HepG2 (cell line): Measurements from ENCODE around the gene TMEM86B. TPM values are rescaled to one million over a fixed set of nuclear protein-coding genes. Genes with fewer than 3 reads are reported as not detected.

Experiments
- CENPT ChIP-seq: sonication (generic); formaldehyde crosslinking; IDR thresholded peaks from 2 replicates; pipeline ENCODE4 v1.8.0; 2022; ENCODE audit warnings: low read depth, mild to moderate bottlenecking, moderate library complexity, missing genetic modification reagents
- HBP1 ChIP-seq: IDR thresholded peaks from 2 replicates; pipeline ENCODE4 v1.6.1; 2016; ENCODE audit warnings: low read depth, control low read depth
- HMG20B ChIP-seq: conservative IDR thresholded peaks from 2 replicates; pipeline ENCODE4 v1.6.1; 2016; ENCODE audit warnings: missing genetic modification reagents, missing compliant biosample characterization
- KLF9 ChIP-seq: IDR thresholded peaks from 2 replicates; pipeline ENCODE4 v1.6.1; 2016; ENCODE audit warnings: low read depth
- MBD4 ChIP-seq: IDR thresholded peaks from 2 replicates; pipeline ENCODE4 v1.6.1; 2012; ENCODE audit warnings: low read length, inconsistent platforms, borderline replicate concordance
- NKX3-1 ChIP-seq: sonication (generic); formaldehyde crosslinking; IDR thresholded peaks from 2 replicates; pipeline ENCODE4 v1.5.0; 2020; ENCODE audit warnings: missing genetic modification reagents
- PCBP2 ChIP-seq: fragments of 200-400 bp; formaldehyde crosslinking; optimal IDR thresholded peaks from 2 replicates; pipeline ENCODE3; 2018; ENCODE audit warnings: low read length, low read depth; ENCODE audit not compliant: poor library complexity, severe bottlenecking
- RORA ChIP-seq: sonication (generic); formaldehyde crosslinking; IDR thresholded peaks from 2 replicates; pipeline ENCODE4 v1.5.0; 2020; ENCODE audit warnings: mild to moderate bottlenecking, missing genetic modification reagents, moderate library complexity
- SNAPC5 ChIP-seq: sonication (generic); formaldehyde crosslinking; IDR thresholded peaks from 2 replicates; pipeline ENCODE4 v1.8.1; 2023; ENCODE audit warnings: mild to moderate bottlenecking, missing genetic modification reagents, borderline replicate concordance
- SOX13 ChIP-seq, 3 experiments: fragments of 450-650 bp in 1 of 3; sonication (generic) in 1 of 3; formaldehyde crosslinking in 1 of 3; IDR thresholded peaks in 2 of 3; conservative IDR thresholded peaks in 1 of 3; 2 replicates each; pipeline versions ENCODE4 v1.5.0 to v1.6.1; 2016 to 2020; ENCODE audit warnings: antibody characterized with exemption in 1 of 3, mild to moderate bottlenecking in 1 of 3, missing compliant biosample characterization in 1 of 3, missing genetic modification reagents in 1 of 3, moderate library complexity in 1 of 3
- ZFP91 ChIP-seq: sonication (generic); formaldehyde crosslinking; IDR thresholded peaks from 2 replicates; pipeline ENCODE4 v1.9.0; 2022; ENCODE audit warnings: missing genetic modification reagents, mild to moderate bottlenecking, borderline replicate concordance
- ZNF546 ChIP-seq: sonication (generic); formaldehyde crosslinking; conservative IDR thresholded peaks from 2 replicates; pipeline ENCODE4 v1.8.1; 2023; ENCODE audit warnings: mild to moderate bottlenecking, missing genetic modification reagents
- ZNF589 ChIP-seq: sonication (generic); formaldehyde crosslinking; conservative IDR thresholded peaks from 2 replicates; pipeline ENCODE4 v1.8.0; 2022; ENCODE audit warnings: mild to moderate bottlenecking, moderate library complexity, missing genetic modification reagents
- ZNF788 ChIP-seq: sonication (generic); formaldehyde crosslinking; IDR thresholded peaks from 2 replicates; pipeline ENCODE4 v1.5.0; 2020; ENCODE audit warnings: mild to moderate bottlenecking, missing genetic modification reagents, borderline replicate concordance
- polyA plus RNA-seq, 8 experiments: library from polyadenylated mRNA; depleted of rRNA in 3 of 8; stranded (reverse) in 7 of 8; unstranded in 1 of 8; fragments of >200 nt; fragmentation: Illumina TruSeq in 4 of 8; extraction: Trizol in 4 of 8; gene quantifications; 2 replicates each; pipeline versions ENCODE4 v1.2.1 to v1.2.3, GENCODE V29; 2011 to 2016; ENCODE audit warnings: low read depth in 4 of 8, missing spikeins in 1 of 8, mixed read lengths in 1 of 8; ENCODE audit not compliant: insufficient read depth in 1 of 8
- total RNA-seq, 5 experiments: library from RNA; depleted of rRNA; stranded (reverse); fragments of >200 nt; fragmentation: Illumina TruSeq; extraction: Trizol; gene quantifications; 2 replicates each; pipeline ENCODE4 v1.2.3, GENCODE V29; 2016; ENCODE audit warnings: low read depth in 1 of 5
- TF ChIP-seq, protein P1 (sequence below), 2 experiments: sonication (generic) in 1 of 2; formaldehyde crosslinking in 1 of 2; IDR thresholded peaks; 2 replicates each; pipeline versions ENCODE4 v1.6.1 to v1.9.0; 2014 to 2022; ENCODE audit warnings: antibody characterized with exemption in 1 of 2, borderline replicate concordance in 1 of 2, inconsistent platforms in 1 of 2, low read depth in 1 of 2, missing genetic modification reagents in 1 of 2
- TF ChIP-seq, protein P2 (sequence below): sonication (generic); formaldehyde crosslinking; conservative IDR thresholded peaks from 2 replicates; pipeline ENCODE4 v1.8.0; 2022; ENCODE audit warnings: low read depth, missing genetic modification reagents

TMEM86B gene
- total and polyA plus RNA-seq, 2 of the 13 experiments (the other 11 are each of a cell fraction or from before 2014, with no cell fraction given), result 7.7 to 9.6 TPM

GRCh38 chr19:55216461-55217198 lies 11.9 kb downstream of the TMEM86B start (continued):
- TF ChIP-seq, protein P1, sequence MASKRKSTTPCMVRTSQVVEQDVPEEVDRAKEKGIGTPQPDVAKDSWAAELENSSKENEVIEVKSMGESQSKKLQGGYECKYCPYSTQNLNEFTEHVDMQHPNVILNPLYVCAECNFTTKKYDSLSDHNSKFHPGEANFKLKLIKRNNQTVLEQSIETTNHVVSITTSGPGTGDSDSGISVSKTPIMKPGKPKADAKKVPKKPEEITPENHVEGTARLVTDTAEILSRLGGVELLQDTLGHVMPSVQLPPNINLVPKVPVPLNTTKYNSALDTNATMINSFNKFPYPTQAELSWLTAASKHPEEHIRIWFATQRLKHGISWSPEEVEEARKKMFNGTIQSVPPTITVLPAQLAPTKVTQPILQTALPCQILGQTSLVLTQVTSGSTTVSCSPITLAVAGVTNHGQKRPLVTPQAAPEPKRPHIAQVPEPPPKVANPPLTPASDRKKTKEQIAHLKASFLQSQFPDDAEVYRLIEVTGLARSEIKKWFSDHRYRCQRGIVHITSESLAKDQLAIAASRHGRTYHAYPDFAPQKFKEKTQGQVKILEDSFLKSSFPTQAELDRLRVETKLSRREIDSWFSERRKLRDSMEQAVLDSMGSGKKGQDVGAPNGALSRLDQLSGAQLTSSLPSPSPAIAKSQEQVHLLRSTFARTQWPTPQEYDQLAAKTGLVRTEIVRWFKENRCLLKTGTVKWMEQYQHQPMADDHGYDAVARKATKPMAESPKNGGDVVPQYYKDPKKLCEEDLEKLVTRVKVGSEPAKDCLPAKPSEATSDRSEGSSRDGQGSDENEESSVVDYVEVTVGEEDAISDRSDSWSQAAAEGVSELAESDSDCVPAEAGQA (IDR thresholded peaks at IDR 0.05; ENCODE audit: low read depth), result 0 out of 2 replicates have a peak, but pooled peaks have one; percentile 9
- TF ChIP-seq, protein P1 (CRISPR knock-in tag; IDR thresholded peaks at IDR 0.05; ENCODE audit: borderline replicate concordance), result peak; percentile 95; the same call in 1 of the 2 replicates
- peak; percentile 97 for TF ChIP-seq ZNF788 (CRISPR knock-in tag)
- no peak for TF ChIP-seq MBD4
- TF ChIP-seq HMG20B (CRISPR knock-in tag), result peak; percentile 49; the same call in 1 of the 2 replicates
- peak; percentile 89 for TF ChIP-seq CENPT (CRISPR knock-in tag)
- peak; percentile 99 for TF ChIP-seq NKX3-1
- peak; percentile 65; the same call in 1 of the 2 replicates for TF ChIP-seq RORA
- peak; percentile 99 for TF ChIP-seq HBP1 (CRISPR knock-in tag)
- TF ChIP-seq, protein P2, sequence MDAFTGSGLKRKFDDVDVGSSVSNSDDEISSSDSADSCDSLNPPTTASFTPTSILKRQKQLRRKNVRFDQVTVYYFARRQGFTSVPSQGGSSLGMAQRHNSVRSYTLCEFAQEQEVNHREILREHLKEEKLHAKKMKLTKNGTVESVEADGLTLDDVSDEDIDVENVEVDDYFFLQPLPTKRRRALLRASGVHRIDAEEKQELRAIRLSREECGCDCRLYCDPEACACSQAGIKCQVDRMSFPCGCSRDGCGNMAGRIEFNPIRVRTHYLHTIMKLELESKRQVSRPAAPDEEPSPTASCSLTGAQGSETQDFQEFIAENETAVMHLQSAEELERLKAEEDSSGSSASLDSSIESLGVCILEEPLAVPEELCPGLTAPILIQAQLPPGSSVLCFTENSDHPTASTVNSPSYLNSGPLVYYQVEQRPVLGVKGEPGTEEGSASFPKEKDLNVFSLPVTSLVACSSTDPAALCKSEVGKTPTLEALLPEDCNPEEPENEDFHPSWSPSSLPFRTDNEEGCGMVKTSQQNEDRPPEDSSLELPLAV (CRISPR knock-in tag), result no peak
- TF ChIP-seq KLF9 (CRISPR knock-in tag), result no peak; the same call in 1 of the 2 replicates
- TF ChIP-seq SOX13 (IDR thresholded peaks at IDR 0.05), result no peak
- TF ChIP-seq SOX13 (CRISPR knock-in tag; conservative IDR thresholded peaks at IDR 0.05 in 1 of 2, IDR thresholded peaks at IDR 0.05 in 1 of 2), result peak; percentile 64 to 79; a peak in 3 of 4 replicates
- peak; percentile 81; the same call in 1 of the 2 replicates for TF ChIP-seq ZNF589 (CRISPR knock-in tag)
- peak; percentile 76 for TF ChIP-seq ZFP91 (CRISPR knock-in tag)
- peak; percentile 94 for TF ChIP-seq SNAPC5 (CRISPR knock-in tag)
- no peak for TF ChIP-seq PCBP2
- TF ChIP-seq ZNF546 (CRISPR knock-in tag), result peak; percentile 93
